B cell (primary cell): ENCODE results near the gene CAPN15. TPM values are rescaled to one million over a fixed set of nuclear protein-coding genes. Genes with fewer than 3 reads are reported as not detected.

Source experiments
- ATAC-seq: fragments of 200-7000 bp; cut with Tn5 transposase; one replicate; pipeline ENCODE4 v1.10.0; 2021; ENCODE audit warnings: low read depth, mild to moderate bottlenecking, moderate number of reproducible peaks, moderate library complexity
- CTCF ChIA-PET: fragments of 350-600 bp; sonication (Branson Sonifier 250); formaldehyde crosslinking; loops from one replicate; lab custom pipeline; 2021; ENCODE audit warnings: antibody characterized with exemption, inconsistent platforms; lab: Charles Lee
- POLR2A ChIA-PET: fragments of 350-600 bp; sonication (Branson Sonifier 250); formaldehyde crosslinking; loops from one replicate; lab custom pipeline; 2021; ENCODE audit warnings: antibody characterized with exemption; lab: Charles Lee
- DNase-seq: peaks from one replicate; pipeline ENCODE4 v3.0.0; 2013
- H2AFZ ChIP-seq: 2 replicates; pipeline ENCODE4 v1.6.1; 2012; ENCODE audit warnings: mild to moderate bottlenecking, low read depth, low read length; ENCODE audit not compliant: insufficient read depth, poor library complexity, severe bottlenecking
- H3K27ac ChIP-seq, 2 donors: 1 replicate in 1 of 2; 2 replicates in 1 of 2; pipeline ENCODE4 v1.5.1; 2012 to 2013; ENCODE audit warnings: low read length in 2 of 2, mild to moderate bottlenecking in 2 of 2, moderate library complexity in 1 of 2
- H3K27me3 ChIP-seq, 4 experiments: fragments of 200-600 bp in 1 of 4; sonication (generic) in 1 of 4; replicated peaks in 1 of 4; 1 replicate in 2 of 4; 2 replicates in 2 of 4; pipeline versions ENCODE4 v1.6.1 to v1.7.0; 2013 to 2016; ENCODE audit warnings: low read length in 3 of 4, mild to moderate bottlenecking in 2 of 4, mixed read lengths in 1 of 4, moderate library complexity in 1 of 4; ENCODE audit not compliant: insufficient read depth in 4 of 4, control insufficient read depth in 3 of 4; ENCODE audit errors: control extremely low read depth in 1 of 4
- H3K36me3 ChIP-seq, 2 experiments: replicated peaks in 1 of 2; 1 replicate in 1 of 2; 2 replicates in 1 of 2; pipeline versions ENCODE4 v1.6.1 to v1.7.1; 2013; ENCODE audit warnings: low read length in 1 of 2; ENCODE audit not compliant: insufficient read depth in 2 of 2, control insufficient read depth in 1 of 2; ENCODE audit errors: control extremely low read depth in 1 of 2, extremely low read depth in 1 of 2
- H3K4me1 ChIP-seq, 2 donors: fragments of 200-600 bp in 1 of 2; sonication (generic) in 1 of 2; 1 replicate in 1 of 2; 2 replicates in 1 of 2; pipeline versions ENCODE4 v1.5.1 to v1.6.1; 2013 to 2017; ENCODE audit warnings: low read length in 2 of 2; ENCODE audit not compliant: control insufficient read depth in 2 of 2, insufficient read depth in 2 of 2
- H3K4me2 ChIP-seq: replicated peaks from 2 replicates; pipeline ENCODE3; 2012; ENCODE audit warnings: mild to moderate bottlenecking, low read depth, low read length; ENCODE audit not compliant: poor library complexity, severe bottlenecking
- H3K4me3 ChIP-seq, 5 experiments: fragments of 200-600 bp in 1 of 5; sonication (generic) in 1 of 5; 1 replicate in 3 of 5; 2 replicates in 2 of 5; pipeline versions ENCODE4 v1.5.1 to v1.7.0; 2011 to 2016; ENCODE audit warnings: low read length in 4 of 5, mild to moderate bottlenecking in 4 of 5, low read depth in 2 of 5, control low read depth in 1 of 5, moderate library complexity in 1 of 5; ENCODE audit not compliant: insufficient read depth in 1 of 5; ENCODE audit errors: control extremely low read depth in 1 of 5, extremely low read depth in 1 of 5
- H3K79me2 ChIP-seq: fragments of 200-600 bp; sonication (generic); one replicate; pipeline ENCODE4 v1.6.0; 2016; ENCODE audit warnings: low read length; ENCODE audit not compliant: control insufficient read depth, insufficient read depth
- H3K9ac ChIP-seq: fragments of 200-600 bp; sonication (generic); 2 replicates; pipeline ENCODE4 v1.6.1; 2017; ENCODE audit warnings: mild to moderate bottlenecking, low read length, moderate library complexity
- H3K9me3 ChIP-seq, 3 donors: one replicate each; pipeline versions ENCODE4 v1.6.1 to v1.7.1; 2013; ENCODE audit warnings: low read length in 2 of 3; ENCODE audit not compliant: control insufficient read depth in 2 of 3, insufficient read depth in 1 of 3; ENCODE audit errors: control extremely low read depth in 1 of 3
- H4K20me1 ChIP-seq: 2 replicates; pipeline ENCODE4 v1.6.0; 2012; ENCODE audit warnings: mild to moderate bottlenecking, low read length; ENCODE audit not compliant: insufficient read depth, control insufficient read depth, poor library complexity, severe bottlenecking
- H3K27ac Mint-ChIP-seq: one replicate; pipeline ENCODE4 v1.8.0; 2021; ENCODE audit warnings: mixed read lengths
- H3K27me3 Mint-ChIP-seq: one replicate; pipeline ENCODE4 v1.8.0; 2021; ENCODE audit warnings: mixed read lengths
- H3K4me1 Mint-ChIP-seq: one replicate; pipeline ENCODE4 v1.8.0; 2021; ENCODE audit warnings: mixed read lengths
- H3K4me3 Mint-ChIP-seq: one replicate; pipeline ENCODE4 v1.8.0; 2021; ENCODE audit warnings: mixed read lengths
- H3K9me3 Mint-ChIP-seq: one replicate; pipeline ENCODE4 v1.8.0; 2022; ENCODE audit warnings: mixed read lengths; ENCODE audit not compliant: insufficient read depth
- EZH2 ChIP-seq: IDR thresholded peaks from 2 replicates; pipeline ENCODE4 v1.6.1; 2012; ENCODE audit warnings: borderline replicate concordance, low read depth, mild to moderate bottlenecking, moderate library complexity, low read length; ENCODE audit not compliant: insufficient read depth, poor library complexity, severe bottlenecking
- WGBS: methylation state at CpG from one replicate; pipeline ENCODE4 v1.1.5; 2013; ENCODE audit warnings: missing lambda C conversion rate; ENCODE audit not compliant: insufficient coverage; 5-methylcytosine and 5-hydroxymethylcytosine counted together
- intact Hi-C: fragments of 100-400 bp; cut with micrococcal nuclease; formaldehyde crosslinking; loops from one replicate; pipeline ENCODE4 v1.10.0; 2022
- polyA plus RNA-seq: library from polyadenylated mRNA; depleted of rRNA; stranded (reverse); fragments of >200 nt; gene quantifications from 2 replicates; pipeline ENCODE4 v1.2.3, GENCODE V29; 2012
- total RNA-seq, 2 donors: library from RNA; stranded (reverse); fragments of 120-200 nt in 1 of 2; gene quantifications; 1 replicate in 1 of 2; 2 replicates in 1 of 2; pipeline versions ENCODE4 v1.2.3 to v1.2.4, GENCODE V29; 2013 to 2022
- TF ChIP-seq, protein P1 (sequence below): fragments of 200-600 bp; IDR thresholded peaks from one replicate; pipeline ENCODE4 v1.8.0; 2022; ENCODE audit warnings: antibody characterized with exemption, mild to moderate bottlenecking

CAPN15 gene
- total and polyA plus RNA-seq, 2 donors (not counting 1 experiment from before 2014, with no cell fraction given), result 67.2 to 77.2 TPM

DNA sequence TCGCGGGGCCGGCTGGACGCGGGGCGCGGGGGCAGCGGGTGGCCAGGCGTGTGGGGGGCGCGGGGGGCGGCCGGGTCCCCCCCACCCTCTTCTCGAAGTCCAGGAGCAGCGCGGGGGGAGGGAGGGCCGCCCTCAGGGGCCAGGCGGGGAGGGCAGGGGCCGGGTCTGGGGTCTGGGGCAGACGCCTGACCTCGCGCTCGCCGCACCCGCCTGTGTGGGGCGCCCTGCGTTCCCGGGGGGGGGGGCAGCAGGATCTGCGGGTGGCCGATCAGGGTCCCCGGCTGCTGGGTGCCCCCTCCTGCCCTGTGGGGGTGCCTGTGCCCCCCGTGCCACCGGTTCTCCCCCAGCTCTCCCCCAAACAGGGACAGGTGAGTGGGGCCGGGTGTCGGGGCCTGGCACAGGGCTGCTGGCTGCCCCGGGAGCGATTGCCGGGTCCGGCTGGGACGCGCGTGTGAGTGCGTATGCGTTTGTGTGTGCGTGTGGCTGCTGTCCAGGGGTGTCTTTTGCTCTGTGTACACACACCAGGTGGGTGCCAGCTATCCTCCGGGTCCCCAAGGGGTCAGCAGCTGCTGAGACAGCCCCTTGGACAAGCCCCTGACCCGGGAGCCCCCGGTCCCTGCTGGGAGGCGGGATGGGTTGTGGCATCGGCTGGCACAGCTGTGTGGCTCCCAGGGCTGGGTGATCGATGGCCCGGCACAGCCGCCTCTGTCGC, 33.3 kb downstream of the CAPN15 start:
- Histone ChIP-seq H3K4me1 (peaks cover 5 to 6% of the 10 kb centered on the region in 2 donors), H3K36me3 (no peaks in the 10 kb centered on the region), H2AFZ (no peak overlapping the region), H3K27ac (no peak overlapping the region), H3K9me3 (peaks cover 0 to 7% (median 0%) of the 10 kb centered on the region in 3 donors), H3K4me3 (no peak overlapping the region), H3K79me2 (no peaks in the 10 kb centered on the region), H3K9ac (no peak overlapping the region), H3K4me2 (peak overlapping the region; percentile 57), H4K20me1 (no peaks in the 10 kb centered on the region), H3K27me3 (peaks cover 0 to 34% (median 10%) of the 10 kb centered on the region in 4 experiments)
- CTCF ChIA-PET, result no interaction called here
- DNase-seq, result no peak
- no peak for TF ChIP-seq EZH2
- TF ChIP-seq, protein P1, sequence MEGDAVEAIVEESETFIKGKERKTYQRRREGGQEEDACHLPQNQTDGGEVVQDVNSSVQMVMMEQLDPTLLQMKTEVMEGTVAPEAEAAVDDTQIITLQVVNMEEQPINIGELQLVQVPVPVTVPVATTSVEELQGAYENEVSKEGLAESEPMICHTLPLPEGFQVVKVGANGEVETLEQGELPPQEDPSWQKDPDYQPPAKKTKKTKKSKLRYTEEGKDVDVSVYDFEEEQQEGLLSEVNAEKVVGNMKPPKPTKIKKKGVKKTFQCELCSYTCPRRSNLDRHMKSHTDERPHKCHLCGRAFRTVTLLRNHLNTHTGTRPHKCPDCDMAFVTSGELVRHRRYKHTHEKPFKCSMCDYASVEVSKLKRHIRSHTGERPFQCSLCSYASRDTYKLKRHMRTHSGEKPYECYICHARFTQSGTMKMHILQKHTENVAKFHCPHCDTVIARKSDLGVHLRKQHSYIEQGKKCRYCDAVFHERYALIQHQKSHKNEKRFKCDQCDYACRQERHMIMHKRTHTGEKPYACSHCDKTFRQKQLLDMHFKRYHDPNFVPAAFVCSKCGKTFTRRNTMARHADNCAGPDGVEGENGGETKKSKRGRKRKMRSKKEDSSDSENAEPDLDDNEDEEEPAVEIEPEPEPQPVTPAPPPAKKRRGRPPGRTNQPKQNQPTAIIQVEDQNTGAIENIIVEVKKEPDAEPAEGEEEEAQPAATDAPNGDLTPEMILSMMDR, result no peak
- Mint-ChIP-seq H3K27me3 (peaks cover 10% of the 10 kb centered on the region), H3K4me1 (peaks cover 2% of the 10 kb centered on the region), H3K4me3 (no peak overlapping the region), H3K27ac (no peak overlapping the region), H3K9me3 (no peaks in the 10 kb centered on the region)
- intact Hi-C loops, result no loop called here
- ATAC-seq, result no peak
- POLR2A ChIA-PET, result no interaction called here
- 34% methylated on average over 44 of the region's 54 CpGs for WGBS

DNA sequence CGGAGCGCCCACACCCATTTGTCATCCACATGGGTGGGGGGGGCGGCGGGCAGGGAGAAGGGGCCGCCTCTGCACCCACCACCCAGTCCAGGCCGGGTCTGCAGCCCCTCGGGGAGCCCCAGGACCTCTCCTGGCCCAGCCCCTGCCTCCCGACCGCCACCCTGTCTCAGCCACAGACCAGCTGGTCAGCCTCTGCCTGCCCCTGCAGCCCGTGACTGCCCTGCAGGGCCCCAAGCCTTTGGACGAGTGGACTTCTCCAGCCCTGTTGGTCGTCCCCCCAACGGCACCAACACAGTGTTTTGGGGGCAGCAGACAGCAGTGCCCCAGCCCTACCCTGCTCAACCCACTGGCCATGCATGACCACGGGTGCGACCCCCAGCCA, 33.9 kb downstream of the CAPN15 start:
- no peak for TF ChIP-seq EZH2
- TF ChIP-seq, protein P1, result no peak
- no peak overlapping the region for H3K27ac ChIP-seq
- Mint-ChIP-seq H3K27me3 (peaks cover 10% of the 10 kb centered on the region), H3K9me3 (no peaks in the 10 kb centered on the region), H3K4me1 (peaks cover 4% of the 10 kb centered on the region), H3K4me3 (no peak overlapping the region), H3K27ac (no peak overlapping the region)
- no peak for DNase-seq
- no peak overlapping the region for H3K4me3 ChIP-seq
- H3K9ac ChIP-seq, result no peak overlapping the region
- CTCF ChIA-PET, result no interaction called here
- no peaks in the 10 kb centered on the region for H4K20me1 ChIP-seq
- no peak overlapping the region for H3K4me2 ChIP-seq
- no peak overlapping the region for H2AFZ ChIP-seq
- peaks cover 10 to 11% of the 10 kb centered on the region in 2 donors for H3K4me1 ChIP-seq
- peaks cover 2% of the 10 kb centered on the region for H3K79me2 ChIP-seq
- intact Hi-C loops, result no loop called here
- POLR2A ChIA-PET, result no interaction called here
- H3K9me3 ChIP-seq, result peaks cover 0 to 7% (median 0%) of the 10 kb centered on the region in 3 donors
- no peaks in the 10 kb centered on the region for H3K36me3 ChIP-seq
- peaks cover 0 to 34% (median 10%) of the 10 kb centered on the region in 4 experiments for H3K27me3 ChIP-seq
- ATAC-seq, result no peak
- WGBS, result 82% methylated on average over 13 of the region's 15 CpGs
